Activated CD8-positive, alpha-beta T cell treated with anti-CD3 and anti-CD28 coated beads for 36 hours (primary cell): Measurements from ENCODE around the gene BAG1. TPM values are rescaled to one million over a fixed set of nuclear protein-coding genes. Genes with fewer than 3 reads are reported as not detected.

Source experiments
- ATAC-seq: fragments of 200-7000 bp; cut with Tn5 transposase; one replicate; pipeline ENCODE4 v1.10.0; 2021; ENCODE audit warnings: mild to moderate bottlenecking, moderate library complexity
- CTCF ChIA-PET: fragments of 350-600 bp; sonication (Branson Sonifier 250); formaldehyde crosslinking; loops from one replicate; lab custom pipeline; 2021; ENCODE audit warnings: antibody characterized with exemption; lab: Charles Lee
- POLR2A ChIA-PET: fragments of 350-600 bp; sonication (Branson Sonifier 250); formaldehyde crosslinking; loops from one replicate; lab custom pipeline; 2021; ENCODE audit warnings: antibody characterized with exemption; lab: Charles Lee
- DNase-seq: peaks from one replicate; pipeline ENCODE4 v3.0.0-alpha.2; 2020
- H3K27ac Mint-ChIP-seq: one replicate; pipeline ENCODE4 v1.8.0; 2021; ENCODE audit warnings: mild to moderate bottlenecking, mixed read lengths
- H3K27me3 Mint-ChIP-seq: one replicate; pipeline ENCODE4 v1.8.0; 2021; ENCODE audit warnings: mixed read lengths
- H3K36me3 Mint-ChIP-seq: one replicate; pipeline ENCODE4 v1.8.0; 2021; ENCODE audit warnings: low read depth, mixed read lengths
- H3K4me1 Mint-ChIP-seq: one replicate; pipeline ENCODE4 v1.8.0; 2021; ENCODE audit warnings: low read depth, mixed read lengths
- H3K4me3 Mint-ChIP-seq: one replicate; pipeline ENCODE4 v1.8.0; 2021; ENCODE audit warnings: mild to moderate bottlenecking, moderate library complexity, mixed read lengths
- H3K9me3 Mint-ChIP-seq: one replicate; pipeline ENCODE4 v1.8.0; 2021; ENCODE audit warnings: mixed read lengths
- CTCF ChIP-seq: fragments of 200-600 bp; IDR thresholded peaks from one replicate; pipeline ENCODE4 v1.8.0; 2022; ENCODE audit warnings: antibody characterized with exemption, mild to moderate bottlenecking
- intact Hi-C: fragments of 100-400 bp; cut with micrococcal nuclease; formaldehyde crosslinking; loops from one replicate; pipeline ENCODE4 v1.10.0; 2022
- total RNA-seq, 2 experiments: library from RNA; stranded (reverse); gene quantifications; one replicate each; pipeline ENCODE4 v1.2.3, GENCODE V29; 2021

Gene BAG1
- total RNA-seq, 2 experiments from 2014 or later, result 55.6 to 61.6 TPM

- H3K4me3 Mint-ChIP-seq, result no peak overlapping the region
- H3K36me3 Mint-ChIP-seq, result peaks cover 12% of the 10 kb centered on the region
- no peaks in the 10 kb centered on the region for H3K9me3 Mint-ChIP-seq
- no peak for ATAC-seq
- DNase-seq, result no peak
- intact Hi-C loops, result no loop called here
- no peaks in the 10 kb centered on the region for H3K4me1 Mint-ChIP-seq
- no peak for TF ChIP-seq CTCF
- POLR2A ChIA-PET, result interaction anchor here (1.6 kb wide), 2 partner anchors 11 to 13 kb away, joined by 3 to 5 read pairs; no protein-coding TSS in a partner anchor
- CTCF ChIA-PET, result no interaction called here
- H3K27ac Mint-ChIP-seq, result no peak overlapping the region
- no peaks in the 10 kb centered on the region for H3K27me3 Mint-ChIP-seq
Observed at GRCh38 chr9:33246269-33246860, 18.1 kb downstream of the BAG1 start.

DNA sequence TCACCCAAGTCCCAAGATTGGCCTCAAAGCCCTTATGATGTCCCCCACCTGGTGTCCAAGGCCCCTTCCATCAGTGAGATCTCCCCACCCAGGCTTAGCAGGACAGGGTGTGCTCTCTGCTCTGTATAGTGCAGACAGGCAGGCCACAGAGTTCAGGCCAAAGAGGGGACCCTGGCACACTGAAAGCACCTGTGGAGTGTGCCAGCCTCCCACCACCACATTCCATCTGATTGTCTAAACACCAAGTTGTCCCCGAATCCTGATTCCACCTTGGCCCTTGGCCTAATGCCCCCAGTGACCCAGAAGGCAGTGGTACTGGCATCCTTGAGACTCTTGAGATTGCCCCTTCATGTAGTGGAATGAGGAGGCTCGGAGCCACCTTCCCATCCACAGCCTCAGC is 19.2 kb downstream of the BAG1 start:
- TF ChIP-seq CTCF, result no peak
- Mint-ChIP-seq H3K4me1 (no peaks in the 10 kb centered on the region), H3K9me3 (no peaks in the 10 kb centered on the region), H3K27ac (no peak overlapping the region), H3K36me3 (peaks cover 9% of the 10 kb centered on the region), H3K4me3 (no peak overlapping the region), H3K27me3 (no peaks in the 10 kb centered on the region)
- no peak for DNase-seq
- intact Hi-C loops, result no loop called here
- no peak for ATAC-seq
- POLR2A ChIA-PET, result interaction anchor here (1.0 kb wide), 1 partner anchor 19 kb away, joined by 3 read pairs; the partner anchor contains the start of genes BAG1 and CHMP5
- CTCF ChIA-PET, result no interaction called here

DNA sequence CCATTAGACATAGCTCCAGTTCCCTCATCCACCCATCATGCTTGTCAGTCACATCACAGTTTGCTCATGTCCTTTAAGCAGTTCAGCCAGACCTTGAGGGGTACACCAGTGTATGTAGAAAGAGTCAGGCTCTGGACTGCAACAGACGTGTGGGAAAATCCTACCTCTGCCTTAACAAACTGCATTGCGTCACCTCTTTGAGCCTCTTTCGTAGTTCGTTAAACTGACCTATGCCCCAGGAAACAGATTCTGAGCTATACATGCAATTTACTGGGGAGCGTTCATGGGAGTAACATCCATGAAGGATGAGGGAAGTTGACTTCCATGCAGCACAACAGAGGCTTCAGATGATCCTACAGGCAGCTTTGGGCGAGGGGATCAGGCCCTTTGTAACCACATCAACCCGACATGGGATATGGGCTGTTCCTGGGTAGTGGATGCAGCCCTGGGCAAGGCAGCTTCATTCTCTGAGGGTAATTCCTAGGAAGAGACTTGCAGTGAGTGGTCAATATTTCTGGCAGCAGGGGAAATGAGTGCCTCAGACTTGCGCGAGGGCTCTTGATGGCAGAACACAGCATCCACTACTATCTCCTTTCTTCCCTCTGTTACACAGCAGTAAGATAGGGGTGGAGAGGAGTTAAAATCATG is 20.2 kb downstream of the BAG1 start:
- ChIA-PET CTCF (interaction anchor here (0.8 kb wide), 1 partner anchor 18 kb away, joined by 3 read pairs; no protein-coding TSS in a partner anchor), POLR2A (interaction anchor here (1.0 to 2.5 kb wide), 2 partner anchors 9 to 20 kb away, joined by 3 to 8 read pairs; partner anchors contain the start of genes BAG1 and CHMP5)
- intact Hi-C loops, result no loop called here
- no peaks in the 10 kb centered on the region for H3K27me3 Mint-ChIP-seq
- ATAC-seq, result no peak
- no peak overlapping the region for H3K27ac Mint-ChIP-seq
- H3K9me3 Mint-ChIP-seq, result no peaks in the 10 kb centered on the region
- TF ChIP-seq CTCF, result no peak
- H3K36me3 Mint-ChIP-seq, result peaks cover 7% of the 10 kb centered on the region
- H3K4me3 Mint-ChIP-seq, result no peak overlapping the region
- no peaks in the 10 kb centered on the region for H3K4me1 Mint-ChIP-seq
- no peak for DNase-seq

GRCh38 chr9:33242609-33243134 is 21.8 kb downstream of the BAG1 start:
- DNase-seq (no peak), ATAC-seq (no peak)
- POLR2A ChIA-PET, result interaction anchor here (0.7 to 2.5 kb wide), 4 partner anchors 10 to 218 kb away, joined by 3 to 8 read pairs (median 4); no protein-coding TSS in a partner anchor
- CTCF ChIA-PET, result interaction anchor here (0.9 to 3.2 kb wide), 4 partner anchors 9 to 72 kb away, joined by 3 to 14 read pairs (median 4); no protein-coding TSS in a partner anchor
- Mint-ChIP-seq H3K4me3 (no peak overlapping the region), H3K36me3 (peaks cover 4% of the 10 kb centered on the region), H3K27ac (no peak overlapping the region), H3K4me1 (no peaks in the 10 kb centered on the region), H3K27me3 (no peaks in the 10 kb centered on the region), H3K9me3 (no peaks in the 10 kb centered on the region)
- intact Hi-C loops, result no loop called here
- TF ChIP-seq CTCF, result no peak
